ENCODE measurements around the gene MEI4. TPM values are rescaled to one million over a fixed set of nuclear protein-coding genes. Genes with fewer than 3 reads are reported as not detected.

The MEI4 gene
- total RNA-seq, 1 donor from 2014 or later: 0.21 TPM

- H3K4me3 ChIP-seq (ENCODE audit: low read depth, low read length): no peak overlapping the region
- DNase-seq (ENCODE audit: low read depth): no peak
- TF ChIP-seq CTCF (IDR thresholded peaks at IDR 0.05; ENCODE audit: insufficient read depth, low read length, poor library complexity, severe bottlenecking): no peak
- H3K27me3 ChIP-seq (ENCODE audit: control insufficient read depth, insufficient read depth, low read length): no peaks in the 10 kb centered on the region
- H3K36me3 ChIP-seq (ENCODE audit: control insufficient read depth, insufficient read depth, low read length): no peaks in the 10 kb centered on the region
Observed at GRCh38 chr6:77774457-77774856, 121.6 kb downstream of the MEI4 start.

- DNase-seq (ENCODE audit: low read depth): no peak
- Histone ChIP-seq H3K36me3 (ENCODE audit: control insufficient read depth, insufficient read depth, low read length) (no peaks in the 10 kb centered on the region), H3K4me3 (ENCODE audit: low read depth, low read length) (no peak overlapping the region), H3K27me3 (ENCODE audit: control insufficient read depth, insufficient read depth, low read length) (no peaks in the 10 kb centered on the region)
- no peak for TF ChIP-seq CTCF (IDR thresholded peaks at IDR 0.05; ENCODE audit: insufficient read depth, low read length, poor library complexity, severe bottlenecking)
Observed at GRCh38 chr6:77776441-77776840, 123.6 kb downstream of the MEI4 start.

- TF ChIP-seq CTCF (IDR thresholded peaks at IDR 0.05; ENCODE audit: insufficient read depth, low read length, poor library complexity, severe bottlenecking): no peak
- no peak for DNase-seq (ENCODE audit: low read depth)
- H3K36me3 ChIP-seq (ENCODE audit: control insufficient read depth, insufficient read depth, low read length): no peaks in the 10 kb centered on the region
Observed at GRCh38 chr6:77778527-77778926, 125.7 kb downstream of the MEI4 start.

GRCh38 chr6:77786935-77787629 lies 134.2 kb downstream of the MEI4 start:
- Histone ChIP-seq H3K4me3 (ENCODE audit: low read depth, low read length) (no peak overlapping the region), H3K36me3 (ENCODE audit: control insufficient read depth, insufficient read depth, low read length) (no peaks in the 10 kb centered on the region), H3K27me3 (ENCODE audit: control insufficient read depth, insufficient read depth, low read length) (no peaks in the 10 kb centered on the region)
- no peak for TF ChIP-seq CTCF (IDR thresholded peaks at IDR 0.05; ENCODE audit: insufficient read depth, low read length, poor library complexity, severe bottlenecking)
- DNase-seq (ENCODE audit: low read depth): no peak

More at GRCh38 chr6:77778527-77778926, 125.7 kb downstream of the MEI4 start:
- H3K27me3 ChIP-seq (ENCODE audit: control insufficient read depth, insufficient read depth, low read length): no peaks in the 10 kb centered on the region
- no peak overlapping the region for H3K4me3 ChIP-seq (ENCODE audit: low read depth, low read length)

GRCh38 chr6:77796824-77797809 lies 144.3 kb downstream of the MEI4 start:
- no peak for DNase-seq (ENCODE audit: low read depth)
- no peak for TF ChIP-seq CTCF (IDR thresholded peaks at IDR 0.05; ENCODE audit: insufficient read depth, low read length, poor library complexity, severe bottlenecking)
- H3K36me3 ChIP-seq (ENCODE audit: control insufficient read depth, insufficient read depth, low read length): no peaks in the 10 kb centered on the region
- H3K4me3 ChIP-seq (ENCODE audit: low read depth, low read length): no peak overlapping the region
- H3K27me3 ChIP-seq (ENCODE audit: control insufficient read depth, insufficient read depth, low read length): no peaks in the 10 kb centered on the region
